ENCODE results near the gene MYOF. TPM values are rescaled to one million over a fixed set of nuclear protein-coding genes. Genes with fewer than 3 reads are reported as not detected.
A peak's percentile ranks its signal among the peaks of the same experiment; 100 is the strongest.
"Not testable (repeated sequence)": the region's sequence is repeated elsewhere in the genome, so short reads cannot be mapped to it uniquely, and the experiment has no call there.

Gene MYOF
- polyA plus RNA-seq, 1 experiment, result 275 TPM

GRCh38 chr10:93420091-93420490 is 62.0 kb downstream of the MYOF start:
- Histone ChIP-seq H3K9me3 (ENCODE audit: control insufficient read depth, insufficient read depth, low read length) (no peaks in the 10 kb centered on the region), H3K27me3 (ENCODE audit: control insufficient read depth, insufficient read depth, low read length) (no peaks in the 10 kb centered on the region), H3K27ac (ENCODE audit: low read depth, low read length) (no peak overlapping the region), H3K4me3 (ENCODE audit: low read depth, low read length) (no peak overlapping the region)
- DNase-seq (ENCODE audit: low read depth, low spot score), result no peak
- ChIA-PET POLR2A (interaction anchor here (0.6 to 1.0 kb wide), 2 partner anchors 51 to 59 kb away, joined by 3 read pairs; no protein-coding TSS in a partner anchor), CTCF (interaction anchor here (1.7 to 3.1 kb wide), 2 partner anchors 44 to 63 kb away, joined by 10 to 11 read pairs; partner anchors contain the start of gene MYOF)
- TF ChIP-seq, protein P1, sequence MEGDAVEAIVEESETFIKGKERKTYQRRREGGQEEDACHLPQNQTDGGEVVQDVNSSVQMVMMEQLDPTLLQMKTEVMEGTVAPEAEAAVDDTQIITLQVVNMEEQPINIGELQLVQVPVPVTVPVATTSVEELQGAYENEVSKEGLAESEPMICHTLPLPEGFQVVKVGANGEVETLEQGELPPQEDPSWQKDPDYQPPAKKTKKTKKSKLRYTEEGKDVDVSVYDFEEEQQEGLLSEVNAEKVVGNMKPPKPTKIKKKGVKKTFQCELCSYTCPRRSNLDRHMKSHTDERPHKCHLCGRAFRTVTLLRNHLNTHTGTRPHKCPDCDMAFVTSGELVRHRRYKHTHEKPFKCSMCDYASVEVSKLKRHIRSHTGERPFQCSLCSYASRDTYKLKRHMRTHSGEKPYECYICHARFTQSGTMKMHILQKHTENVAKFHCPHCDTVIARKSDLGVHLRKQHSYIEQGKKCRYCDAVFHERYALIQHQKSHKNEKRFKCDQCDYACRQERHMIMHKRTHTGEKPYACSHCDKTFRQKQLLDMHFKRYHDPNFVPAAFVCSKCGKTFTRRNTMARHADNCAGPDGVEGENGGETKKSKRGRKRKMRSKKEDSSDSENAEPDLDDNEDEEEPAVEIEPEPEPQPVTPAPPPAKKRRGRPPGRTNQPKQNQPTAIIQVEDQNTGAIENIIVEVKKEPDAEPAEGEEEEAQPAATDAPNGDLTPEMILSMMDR (IDR thresholded peaks at IDR 0.05; ENCODE audit: low read depth, low read length), result no peak

DNA sequence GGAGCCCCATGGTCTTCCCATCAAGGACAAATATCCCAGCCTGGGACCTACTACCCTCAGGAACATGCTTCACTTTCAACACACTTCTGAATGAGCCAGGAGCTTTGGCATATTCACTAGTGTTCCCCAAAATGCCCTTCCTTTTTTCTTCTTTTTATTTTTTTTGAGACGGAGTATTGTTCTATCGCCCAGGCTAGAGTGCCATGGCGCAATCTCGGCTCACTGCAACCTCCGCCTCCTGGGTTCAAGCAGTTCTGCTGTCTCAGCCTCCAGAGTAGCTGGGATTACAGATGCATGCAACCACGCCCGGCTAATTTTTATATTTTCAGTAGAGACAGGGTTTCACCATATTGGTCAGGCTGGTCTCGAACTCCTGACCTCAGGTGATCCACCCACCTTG is 63.1 kb downstream of the MYOF start:
- H3K4me3 ChIP-seq (ENCODE audit: low read depth, low read length); H3K27me3 ChIP-seq (ENCODE audit: control insufficient read depth, insufficient read depth, low read length); DNase-seq (ENCODE audit: low read depth, low spot score); POLR2A ChIA-PET; H3K9me3 ChIP-seq (ENCODE audit: control insufficient read depth, insufficient read depth, low read length): not testable (repeated sequence)
- CTCF ChIA-PET, result interaction anchor here (3.1 kb wide), 1 partner anchor 64 kb away, joined by 10 read pairs; the partner anchor contains the start of gene MYOF
- peak overlapping the region; percentile 31 for H3K27ac ChIP-seq (ENCODE audit: low read depth, low read length)

GRCh38 chr10:93417921-93418320 is 64.2 kb downstream of the MYOF start:
- TF ChIP-seq, protein P1 (IDR thresholded peaks at IDR 0.05; ENCODE audit: low read depth, low read length), result no peak
- no peak overlapping the region for H3K27ac ChIP-seq (ENCODE audit: low read depth, low read length)
- no peak for DNase-seq (ENCODE audit: low read depth, low spot score)

GRCh38 chr10:93417266-93417665 is 64.9 kb downstream of the MYOF start:
- ChIA-PET POLR2A (no interaction called here), CTCF (no interaction called here)
- DNase-seq (ENCODE audit: low read depth, low spot score), result no peak
- no peaks in the 10 kb centered on the region for H3K27me3 ChIP-seq (ENCODE audit: control insufficient read depth, insufficient read depth, low read length)
- H3K27ac ChIP-seq (ENCODE audit: low read depth, low read length), result no peak overlapping the region
- H3K4me3 ChIP-seq (ENCODE audit: low read depth, low read length), result no peak overlapping the region
- TF ChIP-seq, protein P1 (IDR thresholded peaks at IDR 0.05; ENCODE audit: low read depth, low read length), result no peak
- H3K9me3 ChIP-seq (ENCODE audit: control insufficient read depth, insufficient read depth, low read length), result no peaks in the 10 kb centered on the region

More at GRCh38 chr10:93417921-93418320, 64.2 kb downstream of the MYOF start:
- CTCF ChIA-PET, result interaction anchor here (3.1 kb wide), 1 partner anchor 65 kb away, joined by 10 read pairs; the partner anchor contains the start of gene MYOF
- Histone ChIP-seq H3K27me3 (ENCODE audit: control insufficient read depth, insufficient read depth, low read length) (no peaks in the 10 kb centered on the region), H3K4me3 (ENCODE audit: low read depth, low read length) (no peak overlapping the region), H3K9me3 (ENCODE audit: control insufficient read depth, insufficient read depth, low read length) (no peaks in the 10 kb centered on the region)
- POLR2A ChIA-PET, result no interaction called here

- H3K9me3 ChIP-seq (ENCODE audit: control insufficient read depth, insufficient read depth, low read length), result no peaks in the 10 kb centered on the region
- H3K4me3 ChIP-seq (ENCODE audit: low read depth, low read length), result no peak overlapping the region
- H3K27ac ChIP-seq (ENCODE audit: low read depth, low read length), result no peak overlapping the region
- TF ChIP-seq, protein P1 (IDR thresholded peaks at IDR 0.05; ENCODE audit: low read depth, low read length), result no peak
- CTCF ChIA-PET, result no interaction called here
- POLR2A ChIA-PET, result interaction anchor here (0.6 kb wide), 1 partner anchor 46 kb away, joined by 3 read pairs; no protein-coding TSS in a partner anchor
- no peak for DNase-seq (ENCODE audit: low read depth, low spot score)
- no peaks in the 10 kb centered on the region for H3K27me3 ChIP-seq (ENCODE audit: control insufficient read depth, insufficient read depth, low read length)
These were observed 65.3 kb downstream of the MYOF start for GRCh38 chr10:93416824-93417223.

Data from AG04450 (cell line).